ENCODE results near the gene ALDOC. TPM values are rescaled to one million over a fixed set of nuclear protein-coding genes. Genes with fewer than 3 reads are reported as not detected.
"Not testable (repeated sequence)": the region's sequence is repeated elsewhere in the genome, so short reads cannot be mapped to it uniquely, and the experiment has no call there.

ALDOC gene
- total and polyA plus RNA-seq, 3 experiments from 2014 or later, result 12.8 to 58.2 (median 13.6) TPM

GRCh38 chr17:28579526-28579925 lies 2.8 kb upstream of the ALDOC start:
- Histone ChIP-seq H3K4me1 (ENCODE audit: insufficient read depth, low read length) (peaks cover 19% of the 10 kb centered on the region), H3K9me3 (ENCODE audit: low read length) (no peaks in the 10 kb centered on the region), H3K27ac (ENCODE audit: low read depth, low read length) (no peak overlapping the region), H3K4me3 (ENCODE audit: low read length) (no peak overlapping the region), H3K27me3 (ENCODE audit: insufficient read depth, low read length, poor library complexity, severe bottlenecking) (no peaks in the 10 kb centered on the region), H3K36me3 (ENCODE audit: insufficient read depth, low read length) (peaks cover 5% of the 10 kb centered on the region)
- no peaks in the 10 kb centered on the region for H3K27me3 Mint-ChIP-seq
- ChIA-PET POLR2A (no interaction called here), CTCF (no interaction called here)
- H3K4me1 Mint-ChIP-seq, result peaks cover 16 to 19% (median 17%) of the 10 kb centered on the region in 3 donors
- DNase-seq, result no peak
- H3K36me3 Mint-ChIP-seq, result no peaks in the 10 kb centered on the region
- peak overlapping the region in 1 of 8 donors; percentile 39 for H3K27ac Mint-ChIP-seq
- H3K9me3 Mint-ChIP-seq, result no peaks in the 10 kb centered on the region
- no peak overlapping the region for H3K4me3 Mint-ChIP-seq

GRCh38 chr17:28578246-28579195 lies 1.8 kb upstream of the ALDOC start:
- Mint-ChIP-seq H3K4me3 (no peak overlapping the region), H3K9me3 (no peaks in the 10 kb centered on the region), H3K36me3 (peaks cover 0 to 2% (median 2%) of the 10 kb centered on the region in 3 donors), H3K27ac (peak overlapping the region in 2 of 8 donors; percentile 27 to 33), H3K4me1 (peaks cover 16 to 25% (median 18%) of the 10 kb centered on the region in 3 donors), H3K27me3 (no peaks in the 10 kb centered on the region)
- CTCF ChIA-PET, result interaction anchor here (1.1 kb wide), 1 partner anchor 68 kb away, joined by 3 read pairs; no protein-coding TSS in a partner anchor
- Histone ChIP-seq H3K27me3 (ENCODE audit: insufficient read depth, low read length, poor library complexity, severe bottlenecking) (no peaks in the 10 kb centered on the region), H3K27ac (ENCODE audit: low read depth, low read length) (no peak overlapping the region), H3K36me3 (ENCODE audit: insufficient read depth, low read length) (peaks cover under 1% of the 10 kb centered on the region), H3K4me3 (ENCODE audit: low read length) (no peak overlapping the region), H3K9me3 (ENCODE audit: low read length) (no peaks in the 10 kb centered on the region), H3K4me1 (ENCODE audit: insufficient read depth, low read length) (peaks cover 19% of the 10 kb centered on the region)
- POLR2A ChIA-PET, result no interaction called here
- DNase-seq, result no peak

GRCh38 chr17:28577466-28577824 lies 750 bp upstream of the ALDOC start:
- Histone ChIP-seq H3K4me1 (ENCODE audit: insufficient read depth, low read length) (peaks cover 28% of the 10 kb centered on the region), H3K27me3 (ENCODE audit: insufficient read depth, low read length, poor library complexity, severe bottlenecking) (no peaks in the 10 kb centered on the region), H3K9me3 (ENCODE audit: low read length) (no peaks in the 10 kb centered on the region), H3K4me3 (ENCODE audit: low read length) (peak overlapping the region; percentile 42), H3K36me3 (ENCODE audit: insufficient read depth, low read length) (no peaks in the 10 kb centered on the region), H3K27ac (ENCODE audit: low read depth, low read length) (peak overlapping the region; percentile 55)
- H3K36me3 Mint-ChIP-seq, result peaks cover 0 to 2% (median 2%) of the 10 kb centered on the region in 3 donors
- DNase-seq, result no peak
- POLR2A ChIA-PET, result interaction anchor here (0.9 to 2.0 kb wide), 3 partner anchors 21 to 27 kb away, joined by 3 to 12 read pairs (median 10); no protein-coding TSS in a partner anchor
- H3K27me3 Mint-ChIP-seq, result no peaks in the 10 kb centered on the region
- H3K27ac Mint-ChIP-seq, result peak overlapping the region in 3 of 8 donors; percentile 87 to 94 (median 88)
- peak overlapping the region in 2 of 7 donors; percentile 23 to 81 for H3K4me3 Mint-ChIP-seq
- H3K4me1 Mint-ChIP-seq, result peaks cover 22 to 36% (median 26%) of the 10 kb centered on the region in 3 donors
- CTCF ChIA-PET, result no interaction called here
- H3K9me3 Mint-ChIP-seq, result no peaks in the 10 kb centered on the region

GRCh38 chr17:28576016-28576415 lies 679 bp downstream of the ALDOC start:
- Mint-ChIP-seq H3K4me3 (peak overlapping the region; percentile 81 to 92 (median 83)), H3K4me1 (peaks cover 33 to 46% (median 35%) of the 10 kb centered on the region in 3 donors), H3K27ac (peak overlapping the region in 6 of 8 donors; percentile 67 to 94 (median 90))
- H3K9me3 Mint-ChIP-seq; H3K9me3 ChIP-seq (ENCODE audit: low read length); DNase-seq; H3K27me3 ChIP-seq (ENCODE audit: insufficient read depth, low read length, poor library complexity, severe bottlenecking); H3K27me3 Mint-ChIP-seq; H3K36me3 ChIP-seq (ENCODE audit: insufficient read depth, low read length); H3K36me3 Mint-ChIP-seq: not testable (repeated sequence)
- Histone ChIP-seq H3K27ac (ENCODE audit: low read depth, low read length) (peak overlapping the region; percentile 20), H3K4me3 (ENCODE audit: low read length) (peak overlapping the region; percentile 30), H3K4me1 (ENCODE audit: insufficient read depth, low read length) (peaks cover 37% of the 10 kb centered on the region)
- POLR2A ChIA-PET, result interaction anchor here (1.1 to 2.0 kb wide), 2 partner anchors 22 to 69 kb away, joined by 3 to 10 read pairs; partner anchors contain the start of gene BLTP2
- CTCF ChIA-PET, result interaction anchor here (0.7 to 1.6 kb wide), 3 partner anchors 10 to 29 kb away, joined by 3 to 5 read pairs (median 4); no protein-coding TSS in a partner anchor

GRCh38 chr17:28575126-28575795 lies 1.4 kb downstream of the ALDOC start:
- no peaks in the 10 kb centered on the region for H3K9me3 ChIP-seq (ENCODE audit: low read length)
- Mint-ChIP-seq H3K4me1 (peaks cover 38 to 53% (median 41%) of the 10 kb centered on the region in 3 donors), H3K36me3 (peaks cover 0 to 12% (median 2%) of the 10 kb centered on the region in 3 donors), H3K27ac (no peak overlapping the region), H3K9me3 (no peaks in the 10 kb centered on the region), H3K27me3 (no peaks in the 10 kb centered on the region), H3K4me3 (peak overlapping the region in 1 of 7 donors; percentile 76)
- H3K4me1 ChIP-seq (ENCODE audit: insufficient read depth, low read length), result peaks cover 41% of the 10 kb centered on the region
- no peak for DNase-seq
- H3K36me3 ChIP-seq (ENCODE audit: insufficient read depth, low read length), result no peaks in the 10 kb centered on the region
- H3K27ac ChIP-seq (ENCODE audit: low read depth, low read length), result no peak overlapping the region
- H3K4me3 ChIP-seq (ENCODE audit: low read length), result no peak overlapping the region
- H3K27me3 ChIP-seq (ENCODE audit: insufficient read depth, low read length, poor library complexity, severe bottlenecking), result no peaks in the 10 kb centered on the region
- POLR2A ChIA-PET, result interaction anchor here (2.0 kb wide), 1 partner anchor 23 kb away, joined by 10 read pairs; no protein-coding TSS in a partner anchor
- CTCF ChIA-PET, result interaction anchor here (0.7 to 1.6 kb wide), 3 partner anchors 9 to 28 kb away, joined by 3 to 5 read pairs (median 4); no protein-coding TSS in a partner anchor

GRCh38 chr17:28574526-28574925 lies 2.2 kb downstream of the ALDOC start:
- H3K27me3 ChIP-seq (ENCODE audit: insufficient read depth, low read length, poor library complexity, severe bottlenecking), result no peaks in the 10 kb centered on the region
- CTCF ChIA-PET, result no interaction called here
- H3K27ac ChIP-seq (ENCODE audit: low read depth, low read length), result no peak overlapping the region
- peaks cover 48% of the 10 kb centered on the region for H3K4me1 ChIP-seq (ENCODE audit: insufficient read depth, low read length)
- H3K4me3 Mint-ChIP-seq, result peak overlapping the region in 3 of 7 donors; percentile 32 to 76 (median 54)
- H3K36me3 Mint-ChIP-seq, result peaks cover 0 to 16% (median 3%) of the 10 kb centered on the region in 3 donors
- no peaks in the 10 kb centered on the region for H3K9me3 Mint-ChIP-seq
- no peaks in the 10 kb centered on the region for H3K36me3 ChIP-seq (ENCODE audit: insufficient read depth, low read length)
- peak overlapping the region in 2 of 8 donors; percentile 32 to 92 for H3K27ac Mint-ChIP-seq
- POLR2A ChIA-PET, result no interaction called here
- DNase-seq, result no peak
- H3K27me3 Mint-ChIP-seq, result no peaks in the 10 kb centered on the region
- H3K4me1 Mint-ChIP-seq, result peaks cover 45 to 60% (median 48%) of the 10 kb centered on the region in 3 donors
- no peaks in the 10 kb centered on the region for H3K9me3 ChIP-seq (ENCODE audit: low read length)
- no peak overlapping the region for H3K4me3 ChIP-seq (ENCODE audit: low read length)

- Histone ChIP-seq H3K4me1 (ENCODE audit: insufficient read depth, low read length) (peaks cover 53% of the 10 kb centered on the region), H3K9me3 (ENCODE audit: low read length) (no peaks in the 10 kb centered on the region), H3K27ac (ENCODE audit: low read depth, low read length) (no peak overlapping the region), H3K27me3 (ENCODE audit: insufficient read depth, low read length, poor library complexity, severe bottlenecking) (no peaks in the 10 kb centered on the region), H3K36me3 (ENCODE audit: insufficient read depth, low read length) (no peaks in the 10 kb centered on the region), H3K4me3 (ENCODE audit: low read length) (no peak overlapping the region)
- DNase-seq, result no peak
- H3K27me3 Mint-ChIP-seq, result no peaks in the 10 kb centered on the region
- H3K4me3 Mint-ChIP-seq, result peak overlapping the region in 3 of 7 donors; percentile 32 to 76 (median 54)
- CTCF ChIA-PET, result no interaction called here
- H3K9me3 Mint-ChIP-seq, result no peaks in the 10 kb centered on the region
- H3K4me1 Mint-ChIP-seq, result peaks cover 49 to 65% (median 50%) of the 10 kb centered on the region in 3 donors
- H3K36me3 Mint-ChIP-seq, result peaks cover 0 to 17% (median 4%) of the 10 kb centered on the region in 3 donors
- peak overlapping the region in 1 of 8 donors; percentile 32 for H3K27ac Mint-ChIP-seq
- POLR2A ChIA-PET, result interaction anchor here (3.8 kb wide), 1 partner anchor 26 kb away, joined by 39 read pairs; the partner anchor contains the start of gene SPAG5
Measured at GRCh38 chr17:28573966-28574480, 2.7 kb downstream of the ALDOC start.

Data from CD8-positive, alpha-beta memory T cell (primary cell).